Neural cell (in vitro differentiated cells): ENCODE data around the gene DTNBP1. TPM values are rescaled to one million over a fixed set of nuclear protein-coding genes. Genes with fewer than 3 reads are reported as not detected.

ENCODE experiments used
- H2AFZ ChIP-seq: fragments of 200-600, 300-800 bp; sonication (generic), shearing (Covaris generic); 2 replicates; pipeline ENCODE4 v1.6.0; 2014; ENCODE audit warnings: low read depth, mild to moderate bottlenecking, antibody characterized with exemption, low read length, moderate library complexity
- H3F3A ChIP-seq: fragments of 200-600 bp; shearing (Covaris generic); 2 replicates; pipeline ENCODE4 v1.6.1; 2016; ENCODE audit warnings: mild to moderate bottlenecking, moderate library complexity, mixed read lengths, antibody characterized with exemption, low read length; ENCODE audit not compliant: insufficient read depth, poor library complexity, severe bottlenecking
- H3K27ac ChIP-seq: fragments of 200-600, 300-800 bp; sonication (generic), shearing (Covaris generic); 2 replicates; pipeline ENCODE4 v1.5.1; 2014; ENCODE audit warnings: mild to moderate bottlenecking, low read length, moderate library complexity
- H3K27me3 ChIP-seq: fragments of 300-800, 200-600 bp; sonication (generic), shearing (Covaris generic); 2 replicates; pipeline ENCODE4 v1.6.0; 2014; ENCODE audit warnings: mild to moderate bottlenecking, low read depth, low read length, moderate library complexity; ENCODE audit not compliant: insufficient read depth
- H3K36me3 ChIP-seq: fragments of 300-800, 200-600 bp; sonication (generic), shearing (Covaris generic); 2 replicates; pipeline ENCODE4 v1.5.1; 2014; ENCODE audit warnings: mild to moderate bottlenecking, antibody characterized with exemption, low read length, moderate library complexity; ENCODE audit not compliant: insufficient read depth
- H3K4me2 ChIP-seq: fragments of 300-800, 200-600 bp; sonication (generic), shearing (Covaris generic); 2 replicates; pipeline ENCODE4 v1.6.0; 2014; ENCODE audit warnings: mild to moderate bottlenecking, low read length
- H3K4me3 ChIP-seq: fragments of 300-800, 200-600 bp; sonication (generic), shearing (Covaris generic); 2 replicates; pipeline ENCODE4 v1.5.1; 2014; ENCODE audit warnings: mild to moderate bottlenecking, low read length, moderate library complexity
- H3K79me2 ChIP-seq: fragments of 200-600 bp; shearing (Covaris generic); replicated peaks from 2 replicates; pipeline ENCODE4 v1.6.0; 2014; ENCODE audit warnings: mild to moderate bottlenecking, low read length, moderate library complexity; ENCODE audit not compliant: insufficient read depth
- H3K9ac ChIP-seq: fragments of 300-800, 200-600 bp; sonication (generic), shearing (Covaris generic); 2 replicates; pipeline ENCODE4 v1.6.1; 2016; ENCODE audit warnings: mild to moderate bottlenecking, low read length, mixed read lengths
- H3K9me2 ChIP-seq: fragments of 200-600 bp; shearing (Covaris generic); 2 replicates; pipeline ENCODE4 v1.6.1; 2016; ENCODE audit warnings: mild to moderate bottlenecking, low read length, mixed read lengths; ENCODE audit not compliant: insufficient read depth
- H3K9me3 ChIP-seq: fragments of 200-600, 300-800 bp; sonication (generic), shearing (Covaris generic); 2 replicates; pipeline ENCODE4 v1.6.1; 2016; ENCODE audit warnings: mild to moderate bottlenecking, mixed run types, low read length, moderate library complexity, mixed read lengths
- H4K20me1 ChIP-seq: fragments of 200-600 bp; shearing (Covaris generic); 2 replicates; pipeline ENCODE4 v1.6.1; 2016; ENCODE audit warnings: mild to moderate bottlenecking, mixed run types; ENCODE audit not compliant: insufficient read depth
- CTCF ChIP-seq: fragments of 450-650 bp; IDR thresholded peaks from 2 replicates; pipeline ENCODE4 v1.5.1; 2014; ENCODE audit warnings: antibody characterized with exemption, mild to moderate bottlenecking, moderate library complexity; ENCODE audit not compliant: poor library complexity, severe bottlenecking
- EP300 ChIP-seq: fragments of 450-650 bp; conservative IDR thresholded peaks from 2 replicates; pipeline ENCODE4 v1.6.1; 2014; ENCODE audit warnings: antibody characterized with exemption, mild to moderate bottlenecking, moderate library complexity; ENCODE audit not compliant: poor library complexity, severe bottlenecking
- EZH2 ChIP-seq: fragments of 200-600, 300-800 bp; shearing (Covaris generic), sonication (generic); IDR thresholded peaks from 2 replicates; pipeline ENCODE4 v1.6.1; 2014; ENCODE audit warnings: antibody characterized with exemption, low read length, borderline replicate concordance, mild to moderate bottlenecking; ENCODE audit not compliant: insufficient read depth, poor library complexity, severe bottlenecking
- MXI1 ChIP-seq: fragments of 450-650 bp; conservative IDR thresholded peaks from 2 replicates; pipeline ENCODE4 v1.6.1; 2014; ENCODE audit warnings: antibody characterized with exemption, mild to moderate bottlenecking; ENCODE audit not compliant: poor library complexity, severe bottlenecking
- POLR2AphosphoS5 ChIP-seq: IDR thresholded peaks from 2 replicates; pipeline ENCODE4 v1.6.1; 2012
- RAD21 ChIP-seq: fragments of 450-650 bp; conservative IDR thresholded peaks from 2 replicates; pipeline ENCODE4 v1.6.1; 2014; ENCODE audit warnings: antibody characterized with exemption, mild to moderate bottlenecking, moderate library complexity
- REST ChIP-seq: IDR thresholded peaks from 2 replicates; pipeline ENCODE4 v1.6.1; 2012; ENCODE audit warnings: borderline replicate concordance
- SMC3 ChIP-seq: fragments of 450-650 bp; conservative IDR thresholded peaks from 2 replicates; pipeline ENCODE4 v1.6.1; 2014; ENCODE audit warnings: antibody characterized with exemption, mild to moderate bottlenecking, moderate library complexity; ENCODE audit not compliant: poor library complexity
- TAF1 ChIP-seq: IDR thresholded peaks from 2 replicates; pipeline ENCODE4 v1.6.1; 2012; ENCODE audit warnings: low read depth
- polyA plus RNA-seq: library from polyadenylated mRNA; depleted of rRNA; stranded (reverse); fragments of >200 nt; gene quantifications from 2 replicates; pipeline ENCODE4 v1.2.3, GENCODE V29; 2014

The DTNBP1 gene
- polyA plus RNA-seq, 1 donor from 2014 or later = 22.6 TPM

- Histone ChIP-seq H2AFZ (no peak overlapping the region), H3K9me2 (no peaks in the 10 kb centered on the region), H3K9me3 (no peaks in the 10 kb centered on the region), H3F3A (no peaks in the 10 kb centered on the region), H3K36me3 (no peaks in the 10 kb centered on the region), H3K27ac (no peak overlapping the region), H3K27me3 (no peaks in the 10 kb centered on the region), H3K4me3 (no peak overlapping the region), H3K9ac (no peak overlapping the region), H4K20me1 (no peaks in the 10 kb centered on the region), H3K4me2 (no peak overlapping the region), H3K79me2 (no peaks in the 10 kb centered on the region)
- TF ChIP-seq EZH2 (no peak), POLR2AphosphoS5 (no peak), TAF1 (no peak), EP300 (no peak), SMC3 (no peak), RAD21 (no peak), CTCF (no peak), REST (no peak), MXI1 (no peak)
Measured at GRCh38 chr6:15672818-15673217, 10.0 kb upstream of the DTNBP1 start.

- TF ChIP-seq RAD21 (no peak), POLR2AphosphoS5 (no peak), EP300 (no peak), CTCF (no peak), SMC3 (no peak), REST (no peak), TAF1 (no peak), MXI1 (no peak), EZH2 (no peak)
- Histone ChIP-seq H3K9me2 (no peaks in the 10 kb centered on the region), H3F3A (no peaks in the 10 kb centered on the region), H3K36me3 (no peaks in the 10 kb centered on the region), H3K9ac (no peak overlapping the region), H3K27me3 (no peaks in the 10 kb centered on the region), H3K27ac (no peak overlapping the region), H3K79me2 (no peaks in the 10 kb centered on the region), H3K4me2 (no peak overlapping the region), H4K20me1 (no peaks in the 10 kb centered on the region), H2AFZ (no peak overlapping the region), H3K4me3 (no peak overlapping the region), H3K9me3 (no peaks in the 10 kb centered on the region)
Measured at GRCh38 chr6:15672291-15672690, 9.5 kb upstream of the DTNBP1 start.
